NCI-H1092 treated with DMSO at 0.1 percent for 48 hours (cell line): ENCODE data around the gene RHBDL1.

Experiments
- DNase-seq: peaks from one replicate; lab custom pipeline; 2025; lab: John Stamatoyannopoulos, UW

RHBDL1 gene

GRCh38 chr16:706189-707061 lies 31.0 kb downstream of the RHBDL1 start:
- peak; percentile 62 for DNase-seq

GRCh38 chr16:707062-707538 lies 31.6 kb downstream of the RHBDL1 start:
- DNase-seq: no peak

GRCh38 chr16:708019-708418 lies 32.5 kb downstream of the RHBDL1 start:
- DNase-seq: no peak

- no peak for DNase-seq
Observed at GRCh38 chr16:708959-709358, 33.5 kb downstream of the RHBDL1 start.

GRCh38 chr16:709566-710499 lies 34.4 kb downstream of the RHBDL1 start:
- peak; percentile 81 for DNase-seq

- no peak for DNase-seq
Observed at GRCh38 chr16:710500-711075, 35.1 kb downstream of the RHBDL1 start.

- DNase-seq: no peak
Observed at GRCh38 chr16:711084-711483, 35.6 kb downstream of the RHBDL1 start.

- DNase-seq: peak; percentile 53
Observed at GRCh38 chr16:711548-712320, 36.3 kb downstream of the RHBDL1 start.

- peak; percentile 16 for DNase-seq
Observed at GRCh38 chr16:712740-713250, 37.3 kb downstream of the RHBDL1 start.

GRCh38 chr16:714079-714478 lies 38.6 kb downstream of the RHBDL1 start:
- no peak for DNase-seq

GRCh38 chr16:714558-715476 lies 39.3 kb downstream of the RHBDL1 start, which contains the start of gene METRN:
METRN (plus strand) TSS chr16:715118; CDS start chr16:715290, 172 bp downstream.
- DNase-seq: peak; percentile 79

GRCh38 chr16:715477-716199 lies 40.2 kb downstream of the RHBDL1 start:
- peak; percentile 26 for DNase-seq

GRCh38 chr16:716200-716568 lies 40.7 kb downstream of the RHBDL1 start:
- DNase-seq: peak; percentile 41

GRCh38 chr16:716768-717325 lies 41.4 kb downstream of the RHBDL1 start:
- DNase-seq: no peak

GRCh38 chr16:717450-718245 lies 42.2 kb downstream of the RHBDL1 start:
- no peak for DNase-seq

- DNase-seq: no peak
Observed at GRCh38 chr16:718389-718788, 42.9 kb downstream of the RHBDL1 start.

- no peak for DNase-seq
Observed at GRCh38 chr16:718922-719321, 43.5 kb downstream of the RHBDL1 start.

- no peak for DNase-seq
Observed at GRCh38 chr16:719815-720446, 44.5 kb downstream of the RHBDL1 start.
